Neural cell (in vitro differentiated cells): ENCODE results near the gene HNF1B.

Experiments used
- EZH2 ChIP-seq: fragments of 200-600, 300-800 bp; shearing (Covaris generic), sonication (generic); IDR thresholded peaks from 2 replicates; pipeline ENCODE4 v1.6.1; 2014; ENCODE audit warnings: antibody characterized with exemption, low read length, borderline replicate concordance, mild to moderate bottlenecking; ENCODE audit not compliant: insufficient read depth, poor library complexity, severe bottlenecking
- TF ChIP-seq, protein P1 (sequence below): fragments of 450-650 bp; IDR thresholded peaks from 2 replicates; pipeline ENCODE4 v1.5.1; 2014; ENCODE audit warnings: antibody characterized with exemption, mild to moderate bottlenecking, moderate library complexity; ENCODE audit not compliant: poor library complexity, severe bottlenecking

DNA sequence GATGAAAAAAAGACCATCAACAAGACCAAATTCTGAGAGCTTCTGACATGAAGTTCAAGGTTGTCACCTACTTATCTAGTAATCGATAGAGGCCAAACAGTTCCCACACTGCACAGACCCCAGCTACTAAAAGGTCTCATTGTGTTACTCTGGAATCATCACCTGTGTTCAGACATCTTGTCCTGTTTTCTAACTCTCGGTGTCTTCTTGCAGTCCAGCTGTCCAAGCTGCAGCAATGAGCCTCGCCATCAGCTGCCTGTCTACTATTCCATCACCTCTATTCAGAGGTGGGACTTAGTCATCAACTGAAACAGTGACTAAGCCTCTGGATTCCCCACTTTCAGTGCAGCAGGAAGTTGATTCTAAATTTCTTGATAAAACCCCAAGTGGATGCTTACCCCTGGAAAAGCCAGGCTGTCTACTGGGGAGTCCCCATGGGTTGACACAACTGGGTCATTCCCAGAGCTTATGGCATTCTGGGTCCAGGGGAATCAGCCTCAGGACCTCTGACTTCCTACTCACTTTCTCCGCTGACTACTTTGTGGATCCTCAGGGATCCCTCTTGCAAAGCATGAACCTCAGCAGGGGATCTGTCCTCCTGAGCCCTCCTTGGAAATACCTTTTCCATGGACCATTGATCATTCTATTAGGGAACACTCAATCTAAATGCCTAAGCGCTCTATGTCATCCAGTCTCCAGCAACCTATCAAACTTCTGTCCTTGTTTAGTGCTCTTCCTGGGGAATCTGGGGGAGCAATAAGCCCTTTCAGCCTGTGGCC is 46.5 kb downstream of the HNF1B start:
- TF ChIP-seq, protein P1, sequence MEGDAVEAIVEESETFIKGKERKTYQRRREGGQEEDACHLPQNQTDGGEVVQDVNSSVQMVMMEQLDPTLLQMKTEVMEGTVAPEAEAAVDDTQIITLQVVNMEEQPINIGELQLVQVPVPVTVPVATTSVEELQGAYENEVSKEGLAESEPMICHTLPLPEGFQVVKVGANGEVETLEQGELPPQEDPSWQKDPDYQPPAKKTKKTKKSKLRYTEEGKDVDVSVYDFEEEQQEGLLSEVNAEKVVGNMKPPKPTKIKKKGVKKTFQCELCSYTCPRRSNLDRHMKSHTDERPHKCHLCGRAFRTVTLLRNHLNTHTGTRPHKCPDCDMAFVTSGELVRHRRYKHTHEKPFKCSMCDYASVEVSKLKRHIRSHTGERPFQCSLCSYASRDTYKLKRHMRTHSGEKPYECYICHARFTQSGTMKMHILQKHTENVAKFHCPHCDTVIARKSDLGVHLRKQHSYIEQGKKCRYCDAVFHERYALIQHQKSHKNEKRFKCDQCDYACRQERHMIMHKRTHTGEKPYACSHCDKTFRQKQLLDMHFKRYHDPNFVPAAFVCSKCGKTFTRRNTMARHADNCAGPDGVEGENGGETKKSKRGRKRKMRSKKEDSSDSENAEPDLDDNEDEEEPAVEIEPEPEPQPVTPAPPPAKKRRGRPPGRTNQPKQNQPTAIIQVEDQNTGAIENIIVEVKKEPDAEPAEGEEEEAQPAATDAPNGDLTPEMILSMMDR = no peak
- TF ChIP-seq EZH2 = no peak
